Nephron progenitor cell (in vitro differentiated cells): ENCODE measurements around the gene FMNL3.

Experiments used
- DNase-seq: peaks from one replicate; pipeline ENCODE4 v3.0.0; 2021
- H3K27ac Mint-ChIP-seq: 2 replicates; pipeline ENCODE4 v1.8.0; 2021; ENCODE audit warnings: mild to moderate bottlenecking, moderate library complexity, mixed read lengths
- H3K27me3 Mint-ChIP-seq: 2 replicates; pipeline ENCODE4 v1.8.0; 2021; ENCODE audit warnings: mild to moderate bottlenecking, low read depth, mixed read lengths; ENCODE audit not compliant: poor library complexity
- H3K36me3 Mint-ChIP-seq: 2 replicates; pipeline ENCODE4 v1.8.0; 2021; ENCODE audit warnings: low read depth, mixed read lengths
- H3K4me1 Mint-ChIP-seq: 2 replicates; pipeline ENCODE4 v1.8.0; 2021; ENCODE audit warnings: mixed read lengths
- H3K4me3 Mint-ChIP-seq: 2 replicates; pipeline ENCODE4 v1.8.0; 2021; ENCODE audit warnings: mild to moderate bottlenecking, moderate library complexity, mixed read lengths
- H3K9me3 Mint-ChIP-seq: 2 replicates; pipeline ENCODE4 v1.8.0; 2021; ENCODE audit warnings: mild to moderate bottlenecking, moderate library complexity, mixed read lengths
- CTCF ChIP-seq: fragments of 200-600 bp; sonication (generic); IDR thresholded peaks from 2 replicates; pipeline ENCODE4 v1.5.0; 2021; ENCODE audit warnings: antibody characterized with exemption

Gene FMNL3

GRCh38 chr12:49621651-49622500 lies 85.3 kb downstream of the FMNL3 start:
- peaks cover 1% of the 10 kb centered on the region for H3K9me3 Mint-ChIP-seq
- no peak overlapping the region for H3K27ac Mint-ChIP-seq

GRCh38 chr12:49619286-49619685 lies 87.9 kb downstream of the FMNL3 start:
- Mint-ChIP-seq H3K4me1 (peaks cover 35% of the 10 kb centered on the region), H3K9me3 (peaks cover 20% of the 10 kb centered on the region), H3K27ac (no peak overlapping the region)

More at GRCh38 chr12:49621651-49622500, 85.3 kb downstream of the FMNL3 start:
- Mint-ChIP-seq H3K4me3 (peak overlapping the region; percentile 89), H3K27me3 (peaks cover 8% of the 10 kb centered on the region), H3K4me1 (peaks cover 35% of the 10 kb centered on the region), H3K36me3 (no peaks in the 10 kb centered on the region)
- no peak for DNase-seq
- no peak for TF ChIP-seq CTCF

GRCh38 chr12:49618576-49618975 lies 88.6 kb downstream of the FMNL3 start:
- no peak for DNase-seq
- H3K27me3 Mint-ChIP-seq, result peaks cover 10% of the 10 kb centered on the region
- H3K36me3 Mint-ChIP-seq, result peaks cover 11% of the 10 kb centered on the region
- no peak overlapping the region for H3K27ac Mint-ChIP-seq
- no peak for TF ChIP-seq CTCF
- H3K4me3 Mint-ChIP-seq, result no peak overlapping the region
- H3K9me3 Mint-ChIP-seq, result peaks cover 23% of the 10 kb centered on the region
- H3K4me1 Mint-ChIP-seq, result peaks cover 30% of the 10 kb centered on the region

More at GRCh38 chr12:49619286-49619685, 87.9 kb downstream of the FMNL3 start:
- no peak for TF ChIP-seq CTCF
- peaks cover 10% of the 10 kb centered on the region for H3K27me3 Mint-ChIP-seq
- DNase-seq, result no peak
- peaks cover 8% of the 10 kb centered on the region for H3K36me3 Mint-ChIP-seq
- H3K4me3 Mint-ChIP-seq, result no peak overlapping the region

GRCh38 chr12:49616533-49617219 lies 90.5 kb downstream of the FMNL3 start:
- peaks cover 10% of the 10 kb centered on the region for H3K27me3 Mint-ChIP-seq
- no peak overlapping the region for H3K27ac Mint-ChIP-seq
- H3K9me3 Mint-ChIP-seq, result peaks cover 40% of the 10 kb centered on the region
- peaks cover 20% of the 10 kb centered on the region for H3K4me1 Mint-ChIP-seq
- no peak for TF ChIP-seq CTCF
- no peak overlapping the region for H3K4me3 Mint-ChIP-seq
- peaks cover 24% of the 10 kb centered on the region for H3K36me3 Mint-ChIP-seq
- no peak for DNase-seq

- no peak overlapping the region for H3K4me3 Mint-ChIP-seq
- no peak for DNase-seq
- peaks cover 24% of the 10 kb centered on the region for H3K36me3 Mint-ChIP-seq
- H3K4me1 Mint-ChIP-seq, result peaks cover 10% of the 10 kb centered on the region
- H3K27me3 Mint-ChIP-seq, result peaks cover 10% of the 10 kb centered on the region
- peaks cover 47% of the 10 kb centered on the region for H3K9me3 Mint-ChIP-seq
- no peak for TF ChIP-seq CTCF
- no peak overlapping the region for H3K27ac Mint-ChIP-seq
These were observed 91.5 kb downstream of the FMNL3 start for GRCh38 chr12:49615725-49616124.
